NOMO-1 (cell line): ENCODE results near the gene FBH1.
"Not testable (repeated sequence)": the region's sequence is repeated elsewhere in the genome, so short reads cannot be mapped to it uniquely, and the experiment has no call there.

Experiments
- DNase-seq, 2 experiments: peaks; one replicate each; lab custom pipeline; 2025; ENCODE audit not compliant: unreplicated experiment in 2 of 2; lab: John Stamatoyannopoulos, UW

FBH1 gene

DNA sequence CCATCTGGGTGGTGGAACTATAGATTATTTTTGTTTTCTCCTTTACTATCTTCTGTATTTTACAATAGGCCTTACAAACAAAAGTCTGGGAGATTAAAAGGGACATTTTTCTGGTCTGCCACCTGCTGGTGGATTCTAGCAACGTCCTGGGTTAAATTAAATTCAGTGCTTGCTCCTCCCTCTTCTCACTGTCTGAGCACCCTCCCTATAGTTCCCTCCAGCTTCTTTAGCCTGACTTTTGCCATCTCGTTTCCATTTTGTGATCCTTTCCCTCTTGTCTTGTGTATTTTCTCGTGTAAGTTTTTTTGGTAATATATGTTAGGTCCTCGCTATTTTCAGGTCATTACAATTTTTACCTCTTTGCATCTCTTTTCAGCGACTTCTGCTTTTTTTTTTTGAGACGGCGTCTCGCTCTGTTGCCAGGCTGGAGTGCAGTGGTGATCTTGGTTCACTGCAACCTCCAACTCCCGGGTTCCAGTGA is 16.5 kb upstream of the FBH1 start:
- peak; percentile 51 to 72 for DNase-seq

DNA sequence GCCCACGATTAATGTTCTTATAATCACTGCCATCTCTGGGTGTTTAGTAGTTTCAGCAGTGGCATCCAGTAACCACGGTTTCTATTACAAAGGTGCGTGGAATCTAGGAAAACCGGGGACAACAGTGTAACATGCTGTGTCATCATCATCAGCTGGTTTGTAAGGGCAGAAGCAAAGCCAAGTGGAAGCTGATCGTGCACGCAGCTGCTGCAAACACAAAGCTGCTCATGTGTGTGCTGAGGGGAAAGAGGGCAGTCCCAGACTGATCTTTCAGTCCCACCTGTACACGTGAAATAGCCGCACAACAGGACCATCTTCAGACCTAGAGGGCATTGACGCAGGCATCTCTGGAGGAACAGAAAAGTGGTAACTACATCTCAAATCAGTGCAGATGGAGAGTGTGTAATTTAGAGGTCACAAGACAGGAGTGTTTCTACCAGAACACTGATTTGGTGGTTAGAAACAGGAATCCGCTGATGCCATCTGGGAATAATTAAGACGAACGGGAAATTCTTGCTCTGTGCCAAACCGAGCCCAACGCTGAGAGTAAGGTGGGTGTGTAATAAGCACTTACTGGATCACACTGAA is 13.8 kb upstream of the FBH1 start:
- no peak for DNase-seq

DNA sequence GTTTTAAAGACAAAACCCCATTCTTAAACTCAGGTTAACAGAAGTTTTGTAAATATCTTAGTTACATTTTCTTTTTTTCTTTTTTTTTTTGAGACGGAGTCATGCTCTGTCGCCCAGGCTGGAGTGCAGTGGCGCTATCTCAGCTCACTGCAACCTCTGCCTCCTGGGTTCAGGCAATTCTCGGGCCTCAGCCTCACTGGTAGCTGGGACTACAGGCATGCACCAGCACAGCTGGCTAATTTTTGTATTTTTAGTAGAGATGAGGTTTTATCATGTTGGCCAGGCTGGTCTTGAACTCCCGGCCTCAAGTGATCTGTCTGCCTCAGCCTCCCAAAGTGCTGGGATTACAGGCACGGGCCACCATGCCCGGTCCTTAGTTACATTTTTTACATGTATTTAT is 13.0 kb upstream of the FBH1 start:
- DNase-seq: not testable (repeated sequence)

- DNase-seq: no peak
Observed at GRCh38 chr10:5882961-5883360, 7.1 kb upstream of the FBH1 start.

- DNase-seq: no peak
Observed at GRCh38 chr10:5885619-5886018, 4.4 kb upstream of the FBH1 start.

GRCh38 chr10:5887029-5887428 is 3.0 kb upstream of the FBH1 start:
- no peak for DNase-seq

GRCh38 chr10:5887641-5888040 is 2.4 kb upstream of the FBH1 start:
- DNase-seq: no peak

DNA sequence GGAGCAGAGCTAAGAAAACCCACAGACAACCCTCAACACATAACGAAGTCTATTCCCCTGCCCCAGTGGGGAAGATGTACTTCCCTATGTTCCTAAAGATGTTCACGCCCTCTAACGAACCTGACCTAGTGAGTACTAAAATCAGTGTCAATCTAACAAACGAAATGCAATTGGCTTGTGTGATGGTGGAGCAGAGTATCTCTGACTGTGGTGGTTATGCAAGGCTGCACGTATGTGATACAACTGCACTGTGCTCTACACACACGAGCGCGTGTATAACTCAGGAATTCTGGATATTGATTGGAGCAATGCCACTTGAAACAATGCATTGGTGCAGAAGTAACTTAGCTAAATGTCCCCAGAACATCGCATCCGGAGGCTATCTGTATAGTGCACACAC is 1.7 kb upstream of the FBH1 start:
- peak; percentile 35 to 43 for DNase-seq

DNA sequence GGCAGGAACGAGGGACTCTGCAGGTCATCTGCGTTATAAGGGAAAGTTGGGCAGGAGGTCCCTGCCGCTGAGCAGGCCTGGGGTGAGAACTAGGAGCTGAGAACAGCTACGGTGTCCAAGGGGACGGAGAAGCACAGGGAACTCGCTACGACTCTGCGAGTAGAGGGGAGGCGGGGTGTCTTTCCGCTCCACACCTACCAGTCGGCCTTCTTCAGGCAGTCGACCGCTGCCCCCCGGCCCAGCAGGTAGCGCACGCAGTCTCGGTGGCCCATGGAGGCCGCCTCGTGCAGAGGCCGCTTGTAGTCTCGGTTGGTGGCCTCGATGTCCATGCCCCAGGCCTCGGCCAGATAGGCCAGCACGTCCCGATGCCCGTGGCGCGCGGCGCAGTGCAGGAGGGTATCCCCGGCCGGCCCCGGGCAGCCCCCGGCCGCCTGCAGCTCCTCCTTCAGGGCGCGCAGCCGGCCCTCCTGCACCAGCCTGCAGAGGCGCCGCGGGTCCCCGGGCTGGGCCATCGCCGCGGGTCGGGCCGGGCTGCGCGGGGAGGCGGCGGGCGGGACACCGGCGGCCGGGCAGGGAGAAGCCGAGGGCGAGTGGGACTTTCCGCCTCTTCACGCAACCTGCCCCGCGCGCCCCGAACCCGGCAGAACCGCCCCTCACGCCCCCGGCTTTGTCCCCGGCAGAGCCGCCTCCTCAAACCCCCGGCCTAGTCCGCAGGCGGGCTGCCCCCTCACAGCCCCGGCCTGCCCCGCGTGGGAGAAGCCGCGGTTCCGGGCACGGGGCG is 1.0 kb upstream of the FBH1 start:
- peak; percentile 2 to 29 for DNase-seq

- DNase-seq: peak in 1 of 2 experiments; percentile 15
Observed at GRCh38 chr10:5890452-5890915, 441 bp downstream of the FBH1 start.

DNA sequence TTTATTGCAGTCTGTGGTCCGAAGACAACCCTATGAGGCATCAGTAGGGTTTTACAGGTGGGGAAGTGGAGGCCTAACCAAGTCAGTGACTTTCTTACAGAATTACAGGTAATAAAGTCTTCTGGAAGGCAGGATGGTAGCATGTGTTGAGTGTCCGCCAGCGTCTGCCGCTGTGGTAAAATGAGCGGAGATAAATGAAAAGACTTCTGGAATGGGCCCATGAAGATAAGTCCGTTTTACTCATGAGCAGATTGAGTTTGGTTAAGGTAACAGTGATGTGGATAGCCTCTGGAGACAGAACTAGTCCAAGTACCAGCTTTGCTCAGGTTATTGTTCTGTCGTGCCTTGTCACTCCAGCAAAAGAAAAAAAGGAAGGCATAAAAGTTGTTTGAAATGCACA is 966 bp downstream of the FBH1 start:
- no peak for DNase-seq

- no peak for DNase-seq
Observed at GRCh38 chr10:5892007-5892406, 2.0 kb downstream of the FBH1 start.

- DNase-seq: no peak
Observed at GRCh38 chr10:5893321-5893720, 3.3 kb downstream of the FBH1 start.

- no peak for DNase-seq
Observed at GRCh38 chr10:5894403-5894802, 4.4 kb downstream of the FBH1 start.

- DNase-seq: no peak
Observed at GRCh38 chr10:5894873-5895272, 4.8 kb downstream of the FBH1 start.

DNA sequence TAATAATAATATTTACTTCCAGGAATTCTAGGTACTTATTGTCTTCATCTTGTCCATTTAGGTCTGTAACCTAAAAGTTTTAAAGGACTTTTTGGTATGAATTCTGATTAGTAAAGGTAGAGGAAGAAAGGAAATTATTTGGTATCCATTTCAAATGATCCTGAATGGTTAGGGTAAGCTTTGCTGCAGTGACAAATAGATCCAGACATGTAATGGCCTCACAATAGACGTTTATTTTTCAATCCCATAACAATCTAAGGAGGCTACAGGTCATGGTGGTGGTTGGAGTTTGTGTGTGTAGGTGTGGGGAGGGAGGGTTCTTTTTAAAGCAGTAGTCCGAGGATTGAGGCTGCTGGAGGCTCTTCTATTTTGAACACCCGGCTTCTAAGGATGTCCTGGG is 5.3 kb downstream of the FBH1 start:
- no peak for DNase-seq

DNA sequence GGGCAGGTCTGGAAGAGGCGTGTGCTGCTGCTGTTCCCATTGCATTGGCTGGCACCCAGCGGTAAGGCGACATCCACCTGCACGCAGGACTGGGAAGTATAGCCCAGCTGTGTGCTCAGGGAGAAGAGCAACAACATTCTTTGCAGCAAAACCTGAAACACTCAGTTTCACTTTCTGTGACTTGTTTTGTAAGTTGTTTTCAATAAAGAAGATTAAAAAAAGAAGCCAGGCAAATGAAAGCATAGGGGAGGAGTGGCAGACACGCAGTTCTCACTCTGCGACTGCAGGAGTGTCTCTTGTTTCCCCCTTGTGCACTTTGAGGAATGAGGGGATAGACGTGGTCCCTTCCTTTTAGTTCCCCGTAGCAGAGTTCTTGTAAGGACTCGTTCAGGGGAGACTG is 5.8 kb downstream of the FBH1 start:
- no peak for DNase-seq

GRCh38 chr10:5896208-5897052 is 6.4 kb downstream of the FBH1 start:
- no peak for DNase-seq

DNA sequence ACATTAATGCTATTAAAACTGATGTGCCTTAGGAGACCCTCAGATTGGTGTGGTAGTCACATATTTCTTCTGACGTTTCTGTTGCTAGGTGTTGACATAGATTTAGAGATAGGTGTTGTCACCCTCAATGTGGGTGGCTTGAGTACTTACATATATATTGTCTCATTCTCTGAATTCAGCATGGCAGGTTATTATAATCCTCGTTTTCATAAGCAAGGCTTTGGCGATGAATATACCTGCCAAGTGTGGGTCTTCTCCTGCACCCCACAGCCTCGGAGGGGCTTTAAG is 7.0 kb downstream of the FBH1 start:
- DNase-seq: no peak

DNA sequence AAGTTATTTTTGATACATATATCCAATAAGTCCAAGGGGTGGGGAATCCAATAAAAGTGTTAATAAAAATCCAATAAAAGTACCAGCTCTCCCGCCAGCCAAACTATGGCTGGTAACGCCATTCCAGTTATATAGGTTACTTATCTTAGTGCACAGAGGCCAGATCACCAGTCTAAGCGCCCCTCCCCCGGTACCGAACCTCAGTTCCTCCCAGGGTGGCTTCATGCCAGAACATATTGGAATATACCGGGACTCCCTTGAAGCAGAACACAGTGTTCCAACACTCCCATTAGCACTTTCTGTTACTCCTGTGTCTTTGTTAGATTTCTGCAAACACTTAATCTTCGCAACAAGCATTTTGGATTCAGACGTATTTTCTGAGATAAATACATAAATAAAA is 7.5 kb downstream of the FBH1 start:
- DNase-seq: no peak

DNA sequence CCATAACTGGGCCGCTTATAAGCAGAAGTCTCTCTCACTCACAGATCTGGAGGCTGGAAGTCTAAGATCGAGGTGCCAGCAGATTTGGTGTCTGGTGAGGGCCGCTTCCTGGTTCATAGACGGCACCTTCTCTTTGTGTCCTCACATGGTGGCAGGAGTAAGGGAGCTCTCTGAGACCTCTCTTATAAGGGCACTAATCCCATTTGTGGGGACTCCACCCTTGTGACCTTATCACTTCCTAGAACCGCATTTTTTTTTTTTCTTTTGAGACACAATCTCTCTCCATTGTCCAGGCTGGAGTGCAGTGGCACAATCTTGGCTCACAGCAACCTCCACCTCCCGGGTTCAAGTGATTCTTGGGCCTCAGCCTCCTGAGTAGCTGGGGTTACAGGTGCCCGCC is 8.1 kb downstream of the FBH1 start:
- DNase-seq: no peak

DNA sequence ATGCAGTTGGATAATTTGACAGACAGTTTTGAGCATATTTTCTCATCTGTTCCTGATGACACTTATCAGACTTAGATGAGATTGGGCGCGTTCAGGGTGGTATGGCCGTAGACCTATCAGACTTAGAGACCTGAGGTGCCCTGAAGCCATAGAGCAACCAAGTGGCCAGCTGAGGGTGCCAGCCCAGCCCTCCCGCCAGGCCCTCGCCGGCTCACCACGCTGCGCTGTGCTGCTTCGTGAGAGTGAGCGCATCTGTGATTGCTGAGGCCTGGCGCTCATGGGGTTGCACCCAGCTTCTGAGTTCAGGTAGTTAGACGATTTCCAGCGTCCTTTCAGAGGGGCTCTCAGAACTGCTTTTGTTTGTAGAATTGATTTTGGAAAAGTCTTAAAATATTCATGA is 10.2 kb downstream of the FBH1 start:
- DNase-seq: no peak
